IgD-negative memory B cell (primary cell): ENCODE measurements around the gene IYD. TPM values are rescaled to one million over a fixed set of nuclear protein-coding genes. Genes with fewer than 3 reads are reported as not detected.
A peak's percentile ranks its signal among the peaks of the same experiment; 100 is the strongest.
"Not testable (repeated sequence)": the region's sequence is repeated elsewhere in the genome, so short reads cannot be mapped to it uniquely, and the experiment has no call there.

Experiments used
- H3K27ac Mint-ChIP-seq, 3 donors: one replicate each; pipeline ENCODE4 v1.8.0; 2020 to 2022; ENCODE audit warnings: mild to moderate bottlenecking in 3 of 3, mixed read lengths in 3 of 3, moderate library complexity in 1 of 3
- H3K27me3 Mint-ChIP-seq: one replicate; pipeline ENCODE4 v1.8.0; 2021; ENCODE audit warnings: mixed read lengths
- H3K36me3 Mint-ChIP-seq: one replicate; pipeline ENCODE4 v1.8.0; 2020; ENCODE audit warnings: mild to moderate bottlenecking, mixed read lengths
- H3K4me1 Mint-ChIP-seq, 3 donors: one replicate each; pipeline ENCODE4 v1.8.0; 2020 to 2022; ENCODE audit warnings: mixed read lengths in 3 of 3, mild to moderate bottlenecking in 1 of 3
- H3K4me3 Mint-ChIP-seq, 4 donors: one replicate each; pipeline ENCODE4 v1.8.0; 2020 to 2022; ENCODE audit warnings: mild to moderate bottlenecking in 4 of 4, mixed read lengths in 4 of 4, moderate library complexity in 3 of 4
- H3K9me3 Mint-ChIP-seq, 3 donors: one replicate each; pipeline ENCODE4 v1.8.0; 2020 to 2021; ENCODE audit warnings: mixed read lengths in 3 of 3, mild to moderate bottlenecking in 1 of 3
- polyA plus RNA-seq: library from polyadenylated mRNA; unstranded; fragments of 300-500 nt; fragmentation: Illumina TruSeq; gene quantifications from one replicate; pipeline ENCODE4 v1.2.3, GENCODE V29; 2021

The IYD gene
- polyA plus RNA-seq, 1 donor from 2014 or later = not detected

DNA sequence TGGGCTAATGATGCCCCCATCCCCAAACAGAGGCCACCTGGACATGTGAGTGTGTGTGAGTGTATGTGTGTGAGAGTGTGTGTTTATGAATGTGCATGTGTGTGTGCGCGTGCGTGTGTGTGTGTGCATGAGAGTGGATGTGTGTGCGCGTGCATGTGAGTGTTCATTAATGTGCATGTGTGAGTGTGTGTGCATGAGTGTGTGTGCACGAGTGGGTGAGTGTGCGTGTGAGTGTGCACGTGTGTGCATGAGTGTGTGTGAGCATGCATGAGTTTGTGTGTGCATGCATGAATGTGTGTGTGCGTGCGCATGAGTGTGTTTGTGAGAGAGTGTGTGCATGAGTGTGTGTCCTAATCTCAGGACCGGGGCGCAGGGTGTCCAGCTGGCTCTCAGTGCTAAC lies 1.3 kb downstream of the IYD start:
- H3K9me3 Mint-ChIP-seq = no peaks in the 10 kb centered on the region
- H3K27me3 Mint-ChIP-seq = peaks cover 11% of the 10 kb centered on the region
- no peaks in the 10 kb centered on the region for H3K36me3 Mint-ChIP-seq
- H3K4me1 Mint-ChIP-seq = no peaks in the 10 kb centered on the region
- no peak overlapping the region for H3K4me3 Mint-ChIP-seq
- no peak overlapping the region for H3K27ac Mint-ChIP-seq

GRCh38 chr6:150371356-150371755 lies 2.5 kb downstream of the IYD start:
- Mint-ChIP-seq H3K4me1 (no peaks in the 10 kb centered on the region), H3K4me3 (no peak overlapping the region), H3K36me3 (no peaks in the 10 kb centered on the region), H3K27ac (no peak overlapping the region), H3K9me3 (no peaks in the 10 kb centered on the region), H3K27me3 (peaks cover 11% of the 10 kb centered on the region)

DNA sequence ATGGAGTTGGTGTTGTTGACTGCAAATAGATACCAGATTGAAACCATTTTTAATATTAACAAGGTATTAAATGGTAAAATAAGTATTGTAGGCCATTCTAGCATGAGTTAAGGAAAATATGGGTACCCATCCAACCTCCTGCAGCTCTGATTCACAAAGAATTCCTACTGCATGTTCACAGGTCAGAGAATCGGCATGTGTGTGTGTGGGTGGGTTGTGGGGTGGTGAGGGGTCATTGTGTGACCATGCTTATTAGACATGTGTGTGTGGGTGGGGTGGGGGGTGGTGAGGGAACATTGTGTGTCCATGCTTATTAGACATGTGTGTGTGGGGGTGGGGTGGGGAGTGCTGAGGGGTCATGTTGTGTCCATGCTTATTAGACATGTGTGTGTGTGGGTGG lies 3.2 kb downstream of the IYD start:
- Mint-ChIP-seq H3K9me3 (no peaks in the 10 kb centered on the region), H3K4me3 (no peak overlapping the region), H3K27ac (no peak overlapping the region), H3K36me3 (no peaks in the 10 kb centered on the region), H3K4me1 (no peaks in the 10 kb centered on the region), H3K27me3 (peaks cover 8% of the 10 kb centered on the region)

GRCh38 chr6:150373260-150373701 lies 4.5 kb downstream of the IYD start:
- peaks cover 8% of the 10 kb centered on the region for H3K27me3 Mint-ChIP-seq
- H3K36me3 Mint-ChIP-seq = no peaks in the 10 kb centered on the region
- H3K27ac Mint-ChIP-seq = no peak overlapping the region
- no peak overlapping the region for H3K4me3 Mint-ChIP-seq
- H3K4me1 Mint-ChIP-seq = no peaks in the 10 kb centered on the region
- no peaks in the 10 kb centered on the region for H3K9me3 Mint-ChIP-seq

DNA sequence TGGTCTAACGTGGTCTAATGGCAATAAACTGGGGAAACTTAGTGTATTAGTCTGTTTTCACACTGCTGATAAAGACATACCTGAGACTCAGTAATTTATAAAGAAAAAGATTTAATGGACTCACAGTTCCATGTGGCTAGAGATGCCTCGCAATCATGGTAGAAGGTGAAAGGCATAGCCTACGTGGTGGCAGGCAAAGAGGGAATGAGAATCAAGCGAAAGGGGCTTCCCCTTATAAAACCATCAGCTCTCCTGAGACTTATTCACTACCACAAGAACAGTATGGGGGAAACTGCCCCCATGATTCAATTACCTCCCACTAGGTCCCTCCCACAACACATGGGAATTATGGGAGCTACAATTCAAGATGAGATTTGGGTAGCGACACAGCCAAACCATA lies 5.5 kb downstream of the IYD start:
- H3K4me1 Mint-ChIP-seq, H3K27ac Mint-ChIP-seq, H3K4me3 Mint-ChIP-seq, H3K36me3 Mint-ChIP-seq, H3K9me3 Mint-ChIP-seq: not testable (repeated sequence)
- H3K27me3 Mint-ChIP-seq = peaks cover 11% of the 10 kb centered on the region

DNA sequence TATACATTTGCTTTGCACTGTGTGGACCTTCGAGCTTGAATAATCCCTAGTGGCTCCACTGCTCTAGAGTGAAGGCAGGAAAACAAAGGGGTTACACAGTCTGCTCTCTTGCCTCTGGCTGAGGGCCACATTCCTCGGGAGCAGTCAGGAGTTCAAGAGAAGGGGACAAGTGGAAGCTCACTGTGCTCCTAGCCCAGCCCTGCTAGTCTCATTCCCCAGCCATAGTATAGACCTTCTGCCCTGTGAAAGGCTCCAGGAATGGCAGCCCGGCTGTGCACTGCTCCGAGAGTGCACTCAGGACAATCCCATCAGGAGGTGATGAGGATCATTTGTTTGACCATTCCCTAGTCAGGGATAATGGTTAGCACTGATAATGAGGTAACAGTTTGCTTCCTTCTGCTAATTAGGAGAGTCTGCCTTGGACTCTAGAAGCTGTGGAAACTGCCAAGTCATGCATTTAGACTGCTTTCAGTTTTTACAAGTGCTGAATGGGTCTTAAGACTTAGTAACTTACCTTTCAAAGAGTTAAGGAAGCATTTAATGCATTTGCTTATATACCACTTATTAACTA lies 8.5 kb downstream of the IYD start:
- H3K9me3 Mint-ChIP-seq = no peaks in the 10 kb centered on the region
- no peaks in the 10 kb centered on the region for H3K4me1 Mint-ChIP-seq
- peaks cover 12% of the 10 kb centered on the region for H3K27me3 Mint-ChIP-seq
- H3K36me3 Mint-ChIP-seq = no peaks in the 10 kb centered on the region
- H3K27ac Mint-ChIP-seq = no peak overlapping the region
- peak overlapping the region in 1 of 4 donors; percentile 25 for H3K4me3 Mint-ChIP-seq

DNA sequence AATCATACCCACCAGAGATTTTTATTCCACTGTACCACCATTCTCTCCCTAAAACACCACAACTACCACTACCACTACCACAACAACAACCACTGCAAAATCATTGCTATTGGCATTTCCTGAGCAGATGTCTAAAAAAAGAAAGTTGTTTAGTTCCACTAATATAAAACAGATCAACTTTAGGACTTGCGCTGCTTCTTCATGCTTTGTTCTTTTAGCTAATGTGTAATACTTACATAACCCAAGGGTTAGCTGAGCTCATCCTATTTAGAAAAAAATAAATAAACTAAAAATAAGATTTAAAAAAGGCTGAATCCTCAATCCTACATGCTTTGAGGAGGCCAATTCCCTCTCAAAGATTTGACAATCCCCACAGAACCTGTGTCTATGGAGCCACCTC lies 11.4 kb downstream of the IYD start:
- peaks cover 4% of the 10 kb centered on the region for H3K27me3 Mint-ChIP-seq
- no peaks in the 10 kb centered on the region for H3K36me3 Mint-ChIP-seq
- H3K4me1 Mint-ChIP-seq = no peaks in the 10 kb centered on the region
- H3K4me3 Mint-ChIP-seq = no peak overlapping the region
- no peak overlapping the region for H3K27ac Mint-ChIP-seq
- H3K9me3 Mint-ChIP-seq = no peaks in the 10 kb centered on the region

DNA sequence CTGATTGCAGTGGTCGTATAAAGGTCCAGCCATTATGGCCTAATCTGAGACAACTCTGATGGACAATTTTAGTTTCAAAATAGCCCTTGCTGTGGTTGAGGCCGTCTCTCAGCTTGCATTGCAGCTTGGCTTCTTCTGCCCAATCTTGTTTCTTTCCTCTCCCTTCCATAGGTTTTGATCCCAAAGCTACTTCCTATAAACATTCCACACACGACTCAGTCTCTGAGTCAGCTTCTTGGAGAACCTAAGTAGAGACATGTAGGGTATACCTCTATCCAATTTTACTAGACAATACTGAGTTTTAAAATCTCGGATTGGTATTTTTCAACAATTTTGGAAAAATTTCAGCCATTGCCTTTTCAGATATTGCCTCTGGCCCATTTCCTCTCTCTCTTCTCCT lies 13.4 kb downstream of the IYD start:
- H3K4me3 Mint-ChIP-seq = no peak overlapping the region
- H3K36me3 Mint-ChIP-seq = no peaks in the 10 kb centered on the region
- peaks cover 0 to 2% (median 0%) of the 10 kb centered on the region in 3 donors for H3K9me3 Mint-ChIP-seq
- H3K27me3 Mint-ChIP-seq = peaks cover 4% of the 10 kb centered on the region
- H3K27ac Mint-ChIP-seq = no peak overlapping the region
- no peaks in the 10 kb centered on the region for H3K4me1 Mint-ChIP-seq

- Mint-ChIP-seq H3K9me3 (peaks cover 0 to under 1% (median 0%) of the 10 kb centered on the region in 3 donors), H3K27ac (no peak overlapping the region), H3K36me3 (no peaks in the 10 kb centered on the region), H3K27me3 (peaks cover 12% of the 10 kb centered on the region), H3K4me3 (no peak overlapping the region), H3K4me1 (peaks cover 0 to 5% (median 1%) of the 10 kb centered on the region in 3 donors)
These were observed 22.6 kb downstream of the IYD start for GRCh38 chr6:150391414-150391813.

DNA sequence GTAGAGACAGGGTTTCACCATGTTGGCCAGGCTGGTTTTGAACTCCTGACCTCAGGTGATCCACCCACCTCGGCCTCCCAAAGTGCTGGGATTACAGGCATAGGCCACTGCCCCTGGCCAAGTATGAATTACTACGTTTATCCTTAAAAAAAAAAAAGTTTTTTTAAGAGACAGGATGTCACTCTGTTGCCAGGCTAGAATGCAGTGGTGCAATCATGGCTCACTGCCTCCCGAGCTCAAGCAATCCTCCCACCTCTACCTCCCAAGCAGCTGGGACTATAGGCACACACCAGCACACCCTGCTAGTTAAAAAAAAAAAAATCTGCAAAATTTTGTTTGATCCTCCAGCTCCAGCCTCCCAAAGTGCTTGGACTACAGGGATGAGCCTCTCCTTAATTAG lies 23.1 kb downstream of the IYD start:
- H3K9me3 Mint-ChIP-seq = no peaks in the 10 kb centered on the region
- H3K4me1 Mint-ChIP-seq = peaks cover 0 to 5% (median 1%) of the 10 kb centered on the region in 3 donors

GRCh38 chr6:150392452-150393220 lies 23.8 kb downstream of the IYD start:
- H3K27me3 Mint-ChIP-seq = peaks cover 10% of the 10 kb centered on the region
- no peaks in the 10 kb centered on the region for H3K36me3 Mint-ChIP-seq
- H3K4me1 Mint-ChIP-seq = peaks cover 0 to 5% (median 1%) of the 10 kb centered on the region in 3 donors
- H3K9me3 Mint-ChIP-seq = no peaks in the 10 kb centered on the region
- H3K4me3 Mint-ChIP-seq = no peak overlapping the region
- H3K27ac Mint-ChIP-seq = no peak overlapping the region

More for the DNA sequence above, 23.1 kb downstream of the IYD start:
- H3K36me3 Mint-ChIP-seq = no peaks in the 10 kb centered on the region
- peaks cover 12% of the 10 kb centered on the region for H3K27me3 Mint-ChIP-seq
- no peak overlapping the region for H3K27ac Mint-ChIP-seq
- no peak overlapping the region for H3K4me3 Mint-ChIP-seq

GRCh38 chr6:150394053-150394898 lies 25.5 kb downstream of the IYD start:
- Mint-ChIP-seq H3K36me3 (no peaks in the 10 kb centered on the region), H3K27ac (no peak overlapping the region), H3K4me1 (peaks cover 0 to 5% (median 1%) of the 10 kb centered on the region in 3 donors), H3K9me3 (no peaks in the 10 kb centered on the region), H3K4me3 (no peak overlapping the region), H3K27me3 (peaks cover 8% of the 10 kb centered on the region)

- H3K27ac Mint-ChIP-seq = no peak overlapping the region
- H3K4me3 Mint-ChIP-seq = no peak overlapping the region
- H3K27me3 Mint-ChIP-seq = peaks cover 6% of the 10 kb centered on the region
- no peaks in the 10 kb centered on the region for H3K9me3 Mint-ChIP-seq
- H3K4me1 Mint-ChIP-seq = peaks cover 0 to 5% (median 1%) of the 10 kb centered on the region in 3 donors
- no peaks in the 10 kb centered on the region for H3K36me3 Mint-ChIP-seq
These were observed 26.1 kb downstream of the IYD start for GRCh38 chr6:150394899-150395295.

- H3K27ac Mint-ChIP-seq = no peak overlapping the region
- H3K27me3 Mint-ChIP-seq = peaks cover 6% of the 10 kb centered on the region
- no peak overlapping the region for H3K4me3 Mint-ChIP-seq
- no peaks in the 10 kb centered on the region for H3K36me3 Mint-ChIP-seq
- peaks cover 0 to 5% (median 1%) of the 10 kb centered on the region in 3 donors for H3K4me1 Mint-ChIP-seq
- no peaks in the 10 kb centered on the region for H3K9me3 Mint-ChIP-seq
These were observed 26.7 kb downstream of the IYD start for GRCh38 chr6:150395388-150396009.
